Endothelial cell of umbilical vein (primary cell): ENCODE measurements around the gene WDR47. TPM values are rescaled to one million over a fixed set of nuclear protein-coding genes. Genes with fewer than 3 reads are reported as not detected.

ENCODE experiments used
- BruUV-seq: library from RNA; stranded (reverse); fragments of 400-500 nt; replicated peaks from 2 replicates; lab custom pipeline; 2021; lab: Mats Ljungman, UMichigan
- CTCF ChIA-PET: fragments of 300-600, 350-600 bp; sonication (Branson Sonifier 250); formaldehyde crosslinking; loops from one replicate; lab custom pipeline; 2021; ENCODE audit warnings: antibody characterized with exemption, inconsistent platforms; lab: Charles Lee
- POLR2A ChIA-PET: fragments of 300-600, 350-600 bp; sonication (Branson Sonifier 250); formaldehyde crosslinking; loops from one replicate; lab custom pipeline; 2021; ENCODE audit warnings: antibody characterized with exemption, inconsistent platforms; lab: Charles Lee
- DNase-seq: peaks from one replicate; pipeline ENCODE4 v3.0.0-alpha.2; 2011; ENCODE audit warnings: low read depth, low spot score
- FAIRE-seq: peaks from 2 replicates; lab custom pipeline; 2011; peaks lifted over from hg19 to GRCh38; lab: Jason Lieb, UNC
- H2AFZ ChIP-seq: 2 replicates; pipeline ENCODE4 v1.6.0; 2012; ENCODE audit warnings: low read depth, low read length, control low read depth, inconsistent platforms
- H3K27ac ChIP-seq: 2 replicates; pipeline ENCODE4 v1.5.1; 2011; ENCODE audit warnings: low read depth, mild to moderate bottlenecking, control low read depth, low read length, moderate library complexity; ENCODE audit not compliant: insufficient read depth
- H3K27me3 ChIP-seq, 2 experiments: 2 replicates each; pipeline versions ENCODE4 v1.6.0 to v1.6.1; 2011; ENCODE audit warnings: low read length in 2 of 2, mixed read lengths in 1 of 2; ENCODE audit not compliant: control insufficient read depth in 2 of 2, insufficient read depth in 2 of 2
- H3K36me3 ChIP-seq, 2 experiments: 2 replicates in 1 of 2; 3 replicates in 1 of 2; pipeline ENCODE4 v1.5.1; 2011; ENCODE audit warnings: low read length in 2 of 2, mild to moderate bottlenecking in 1 of 2, moderate library complexity in 1 of 2; ENCODE audit not compliant: control insufficient read depth in 2 of 2, insufficient read depth in 2 of 2; ENCODE audit errors: extremely low read depth in 1 of 2
- H3K4me1 ChIP-seq: 3 replicates; pipeline ENCODE4 v1.5.1; 2011; ENCODE audit warnings: mild to moderate bottlenecking, low read length; ENCODE audit not compliant: control insufficient read depth, insufficient read depth; ENCODE audit errors: extremely low read depth
- H3K4me2 ChIP-seq: 2 replicates; pipeline ENCODE4 v1.6.1; 2011; ENCODE audit warnings: low read length, control low read depth, mixed read lengths; ENCODE audit not compliant: insufficient read depth
- H3K4me3 ChIP-seq, 3 experiments: fragments of 200-600 bp in 1 of 3; sonication (generic), shearing (Covaris generic) in 1 of 3; replicated peaks in 1 of 3; 2 replicates each; pipeline ENCODE4 v1.5.1; 2011 to 2016; ENCODE audit warnings: control low read depth in 3 of 3, low read length in 3 of 3, mild to moderate bottlenecking in 2 of 3, inconsistent platforms in 1 of 3, low read depth in 1 of 3, moderate library complexity in 1 of 3; ENCODE audit not compliant: insufficient read depth in 1 of 3
- H3K79me2 ChIP-seq: 2 replicates; pipeline ENCODE4 v1.6.0; 2012; ENCODE audit warnings: low read length, inconsistent platforms; ENCODE audit not compliant: control insufficient read depth, insufficient read depth
- H3K9ac ChIP-seq: replicated peaks from 2 replicates; pipeline ENCODE3; 2011; ENCODE audit warnings: low read length, control low read depth; ENCODE audit not compliant: insufficient read depth; ENCODE audit errors: extremely low read depth
- H3K9me1 ChIP-seq: replicated peaks from 3 replicates; pipeline ENCODE4 v1.6.0; 2011; ENCODE audit warnings: mild to moderate bottlenecking, low read length; ENCODE audit not compliant: control insufficient read depth, insufficient read depth; ENCODE audit errors: extremely low read depth
- H3K9me3 ChIP-seq: replicated peaks from 2 replicates; pipeline ENCODE4 v1.5.1; 2012; ENCODE audit warnings: low read length, inconsistent platforms; ENCODE audit not compliant: control insufficient read depth, insufficient read depth
- H4K20me1 ChIP-seq: replicated peaks from 2 replicates; pipeline ENCODE3; 2011; ENCODE audit warnings: mild to moderate bottlenecking, low read length; ENCODE audit not compliant: control insufficient read depth, insufficient read depth; ENCODE audit errors: extremely low read depth
- EZH2 ChIP-seq: IDR thresholded peaks from 2 replicates; pipeline ENCODE4 v1.6.1; 2012; ENCODE audit warnings: borderline replicate concordance, low read depth, mild to moderate bottlenecking, moderate library complexity, low read length, inconsistent platforms; ENCODE audit not compliant: severe bottlenecking
- FOS ChIP-seq: IDR thresholded peaks from 2 replicates; pipeline ENCODE4 v1.6.1; 2011; ENCODE audit warnings: mild to moderate bottlenecking, low read length, moderate library complexity, borderline replicate concordance; ENCODE audit not compliant: insufficient read depth
- GATA2 ChIP-seq: IDR thresholded peaks from 2 replicates; pipeline ENCODE4 v1.7.0; 2011; ENCODE audit warnings: low read depth, mild to moderate bottlenecking, moderate library complexity, mixed read lengths, low read length; ENCODE audit not compliant: insufficient read length, insufficient read depth
- JUN ChIP-seq: IDR thresholded peaks from 2 replicates; pipeline ENCODE4 v1.6.1; 2011; ENCODE audit warnings: borderline replicate concordance, low read depth; ENCODE audit not compliant: insufficient read length, insufficient read depth
- MAX ChIP-seq: IDR thresholded peaks from 2 replicates; pipeline ENCODE4 v1.6.1; 2011; ENCODE audit not compliant: insufficient read depth, insufficient read length
- MYC ChIP-seq: IDR thresholded peaks from one replicate; pipeline ENCODE4 v1.6.1; 2011; ENCODE audit warnings: mild to moderate bottlenecking, low read depth, low read length
- POLR2A ChIP-seq: IDR thresholded peaks from 2 replicates; pipeline ENCODE4 v1.6.1; 2012; ENCODE audit warnings: low read depth, mild to moderate bottlenecking, control low read depth, low read length
- POLR2AphosphoS5 ChIP-seq: IDR thresholded peaks from 2 replicates; pipeline ENCODE4 v1.6.1; 2012; ENCODE audit warnings: low read depth, mild to moderate bottlenecking, control low read depth, low read length, moderate library complexity; ENCODE audit not compliant: insufficient read depth
- dilution Hi-C: fragments of 300-500 bp; cut with MboI; formaldehyde crosslinking; loops from one replicate; pipeline ENCODE4 v1.15.0; 2019; ENCODE audit warnings: low sequenced_read_pairs; ENCODE audit not compliant: extremely low pct_ligation_motif_present
- intact Hi-C: fragments of 100-400 bp; cut with micrococcal nuclease; formaldehyde crosslinking; loops from one replicate; pipeline ENCODE4 v1.10.0; 2022
- polyA plus RNA-seq, 4 experiments: library from polyadenylated mRNA; depleted of rRNA in 3 of 4; stranded (reverse) in 3 of 4; unstranded in 1 of 4; fragments of >200 nt; gene quantifications; 2 replicates each; pipeline versions ENCODE4 v1.2.1 to v1.2.3, GENCODE V29; 2011 to 2012; ENCODE audit warnings: missing spikeins in 1 of 4
- total RNA-seq: library from RNA; stranded (reverse); gene quantifications from 2 replicates; pipeline ENCODE4 v1.2.3, GENCODE V29; 2021
- TF ChIP-seq, protein P1 (sequence below), 2 donors: IDR thresholded peaks; 1 replicate in 1 of 2; 2 replicates in 1 of 2; pipeline ENCODE4 v1.5.1; 2011; ENCODE audit warnings: low read length in 2 of 2, mild to moderate bottlenecking in 2 of 2, moderate library complexity in 2 of 2, control low read depth in 1 of 2, inconsistent platforms in 1 of 2, low read depth in 1 of 2; ENCODE audit not compliant: insufficient read depth in 1 of 2; ENCODE audit errors: extremely low read depth in 1 of 2

WDR47 gene
- total and polyA plus RNA-seq, 2 donors (not counting 3 experiments of a cell fraction or from before 2014, with no cell fraction given), result 9.1 to 19.0 TPM

DNA sequence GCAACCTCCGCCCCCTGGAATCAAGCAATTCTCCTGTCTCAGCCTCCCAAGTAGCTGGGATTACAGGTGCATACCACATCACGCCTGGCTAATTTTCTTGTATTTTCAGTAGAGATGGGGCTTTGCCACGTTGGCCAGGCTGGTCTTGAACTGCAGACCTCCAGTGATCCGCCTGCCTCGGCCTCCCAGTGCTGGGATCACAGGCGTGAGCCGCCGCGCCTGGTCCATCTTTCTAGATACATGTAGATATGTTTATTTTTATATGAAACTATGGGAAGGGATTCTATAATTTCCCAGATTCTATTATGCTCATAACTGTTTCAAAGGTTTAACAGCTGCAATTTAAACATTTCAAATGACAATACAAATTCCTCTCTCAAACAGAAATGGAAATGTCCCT is 105.7 kb downstream of the WDR47 start:
- H3K9me1 ChIP-seq, result no peaks in the 10 kb centered on the region
- H3K4me3 ChIP-seq, result no peak overlapping the region
- no TSS peak for BruUV-seq
- FAIRE-seq (no peak), DNase-seq (no peak)
- no peak overlapping the region for H2AFZ ChIP-seq
- no peak for TF ChIP-seq JUN
- no peak for TF ChIP-seq POLR2AphosphoS5
- TF ChIP-seq, protein P1, sequence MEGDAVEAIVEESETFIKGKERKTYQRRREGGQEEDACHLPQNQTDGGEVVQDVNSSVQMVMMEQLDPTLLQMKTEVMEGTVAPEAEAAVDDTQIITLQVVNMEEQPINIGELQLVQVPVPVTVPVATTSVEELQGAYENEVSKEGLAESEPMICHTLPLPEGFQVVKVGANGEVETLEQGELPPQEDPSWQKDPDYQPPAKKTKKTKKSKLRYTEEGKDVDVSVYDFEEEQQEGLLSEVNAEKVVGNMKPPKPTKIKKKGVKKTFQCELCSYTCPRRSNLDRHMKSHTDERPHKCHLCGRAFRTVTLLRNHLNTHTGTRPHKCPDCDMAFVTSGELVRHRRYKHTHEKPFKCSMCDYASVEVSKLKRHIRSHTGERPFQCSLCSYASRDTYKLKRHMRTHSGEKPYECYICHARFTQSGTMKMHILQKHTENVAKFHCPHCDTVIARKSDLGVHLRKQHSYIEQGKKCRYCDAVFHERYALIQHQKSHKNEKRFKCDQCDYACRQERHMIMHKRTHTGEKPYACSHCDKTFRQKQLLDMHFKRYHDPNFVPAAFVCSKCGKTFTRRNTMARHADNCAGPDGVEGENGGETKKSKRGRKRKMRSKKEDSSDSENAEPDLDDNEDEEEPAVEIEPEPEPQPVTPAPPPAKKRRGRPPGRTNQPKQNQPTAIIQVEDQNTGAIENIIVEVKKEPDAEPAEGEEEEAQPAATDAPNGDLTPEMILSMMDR (IDR thresholded peaks at IDR 0.05; ENCODE audit: extremely low read depth in 1 of 2, insufficient read depth in 1 of 2, low read depth in 1 of 2, low read length in 2 of 2), result no peak
- TF ChIP-seq FOS, result no peak
- TF ChIP-seq EZH2, result no peak
- no peak for TF ChIP-seq GATA2
- no peak for TF ChIP-seq MYC
- TF ChIP-seq POLR2A, result no peak
- TF ChIP-seq MAX, result no peak
- CTCF ChIA-PET, result interaction anchor here (0.7 kb wide), 1 partner anchor 47 kb away, joined by 3 read pairs; no protein-coding TSS in a partner anchor
- H3K4me1 ChIP-seq, result no peaks in the 10 kb centered on the region
- peaks cover 14 to 25% of the 10 kb centered on the region in 2 experiments for H3K36me3 ChIP-seq
- no peak overlapping the region for H3K4me2 ChIP-seq
- H3K79me2 ChIP-seq, result no peaks in the 10 kb centered on the region
- POLR2A ChIA-PET, result no interaction called here
- H3K27ac ChIP-seq, result no peak overlapping the region
- intact Hi-C loops (no loop called here), dilution Hi-C loops (no loop called here)
- H4K20me1 ChIP-seq, result no peaks in the 10 kb centered on the region
- H3K9ac ChIP-seq, result no peak overlapping the region
- H3K27me3 ChIP-seq, result no peaks in the 10 kb centered on the region
- H3K9me3 ChIP-seq, result no peaks in the 10 kb centered on the region
